ENCODE results near the gene KATNA1. TPM values are rescaled to one million over a fixed set of nuclear protein-coding genes. Genes with fewer than 3 reads are reported as not detected.

KATNA1 gene
- total and polyA plus RNA-seq, 9 of the 15 experiments (the other 6 are each of a cell fraction or from before 2014, with no cell fraction given) = 22.5 to 76.9 (median 45.0) TPM

DNA sequence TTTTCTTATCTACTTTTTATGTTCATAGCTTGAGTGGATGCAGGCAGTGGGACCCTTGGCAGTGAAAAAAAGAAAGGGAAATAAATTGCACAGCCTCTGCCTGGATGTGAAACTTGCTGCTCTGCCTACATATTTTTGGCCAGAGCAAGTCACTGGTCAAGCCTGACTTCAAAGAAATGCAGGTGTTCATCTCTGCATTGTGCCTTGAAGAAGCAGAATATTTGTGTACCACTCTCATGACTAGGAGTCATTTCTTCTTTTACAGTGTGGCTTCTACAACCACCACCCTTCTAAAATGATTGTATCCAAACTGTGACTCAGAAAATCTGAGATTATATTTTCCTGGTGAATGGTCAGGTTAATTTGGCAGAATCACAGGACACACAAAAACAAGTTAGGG lies 2.5 kb upstream of the KATNA1 start:
- Histone ChIP-seq H3K9ac (ENCODE audit: insufficient read depth in 1 of 2, low read depth in 2 of 2, low read length in 2 of 2) (no peak overlapping the region), H3K4me1 (replicated peaks in 1 of 2; ENCODE audit: control insufficient read depth in 2 of 2, insufficient read depth in 2 of 2, low read length in 2 of 2) (peaks cover 8 to 11% of the 10 kb centered on the region in 2 experiments; a peak in 4 of 5 replicates), H3K4me3 (no peak overlapping the region), H4K20me1 (replicated peaks; ENCODE audit: control insufficient read depth, insufficient read depth, low read length) (no peaks in the 10 kb centered on the region), H3K27ac (ENCODE audit: extremely low read depth, low read depth, low read length) (no peak overlapping the region), H3K4me2 (ENCODE audit: insufficient read depth, low read length) (no peak overlapping the region), H3K9me1 (ENCODE audit: control insufficient read depth, insufficient read depth, low read length) (no peaks in the 10 kb centered on the region), H2AFZ (ENCODE audit: low read depth, low read length) (no peak overlapping the region), H3K27me3 (ENCODE audit: control insufficient read depth in 2 of 2, insufficient read depth in 2 of 2, low read length in 2 of 2) (no peaks in the 10 kb centered on the region), H3K36me3 (ENCODE audit: control insufficient read depth, insufficient read depth, low read length) (no peaks in the 10 kb centered on the region), H3K79me2 (ENCODE audit: control insufficient read depth, insufficient read depth, low read length) (peaks cover 22% of the 10 kb centered on the region), H3K9me3 (replicated peaks; ENCODE audit: control insufficient read depth, insufficient read depth, low read depth, low read length) (no peaks in the 10 kb centered on the region)
- TF ChIP-seq ELF2 (CRISPR knock-in tag; IDR thresholded peaks at IDR 0.05) (no peak), TRIM28 (IDR thresholded peaks at IDR 0.05) (no peak), MTF1 (CRISPR knock-in tag; IDR thresholded peaks at IDR 0.05; ENCODE audit: borderline replicate concordance) (no peak), ETV6 (IDR thresholded peaks at IDR 0.05; ENCODE audit: borderline replicate concordance in 1 of 2, low read depth in 2 of 2, low read length in 1 of 2) (no peak), ETV6 (CRISPR knock-in tag; IDR thresholded peaks at IDR 0.05; ENCODE audit: borderline replicate concordance) (no peak), SETDB1 (IDR thresholded peaks at IDR 0.05; ENCODE audit: low read length) (no peak), NUFIP1 (IDR thresholded peaks at IDR 0.05; ENCODE audit: partially characterized antibody) (no peak), PBX2 (CRISPR knock-in tag; IDR thresholded peaks at IDR 0.05; ENCODE audit: low read depth) (no peak), PBX2 (tag; conservative IDR thresholded peaks at IDR 0.05; ENCODE audit: low read depth) (no peak)
- TF ChIP-seq, protein P1, sequence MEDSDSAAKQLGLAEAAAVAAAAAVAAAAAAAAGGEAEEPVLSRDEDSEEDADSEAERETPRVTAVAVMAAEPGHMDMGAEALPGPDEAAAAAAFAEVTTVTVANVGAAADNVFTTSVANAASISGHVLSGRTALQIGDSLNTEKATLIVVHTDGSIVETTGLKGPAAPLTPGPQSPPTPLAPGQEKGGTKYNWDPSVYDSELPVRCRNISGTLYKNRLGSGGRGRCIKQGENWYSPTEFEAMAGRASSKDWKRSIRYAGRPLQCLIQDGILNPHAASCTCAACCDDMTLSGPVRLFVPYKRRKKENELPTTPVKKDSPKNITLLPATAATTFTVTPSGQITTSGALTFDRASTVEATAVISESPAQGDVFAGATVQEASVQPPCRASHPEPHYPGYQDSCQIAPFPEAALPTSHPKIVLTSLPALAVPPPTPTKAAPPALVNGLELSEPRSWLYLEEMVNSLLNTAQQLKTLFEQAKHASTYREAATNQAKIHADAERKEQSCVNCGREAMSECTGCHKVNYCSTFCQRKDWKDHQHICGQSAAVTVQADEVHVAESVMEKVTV (CRISPR knock-in tag; IDR thresholded peaks at IDR 0.05) = no peak
- TF ChIP-seq, protein P2, sequence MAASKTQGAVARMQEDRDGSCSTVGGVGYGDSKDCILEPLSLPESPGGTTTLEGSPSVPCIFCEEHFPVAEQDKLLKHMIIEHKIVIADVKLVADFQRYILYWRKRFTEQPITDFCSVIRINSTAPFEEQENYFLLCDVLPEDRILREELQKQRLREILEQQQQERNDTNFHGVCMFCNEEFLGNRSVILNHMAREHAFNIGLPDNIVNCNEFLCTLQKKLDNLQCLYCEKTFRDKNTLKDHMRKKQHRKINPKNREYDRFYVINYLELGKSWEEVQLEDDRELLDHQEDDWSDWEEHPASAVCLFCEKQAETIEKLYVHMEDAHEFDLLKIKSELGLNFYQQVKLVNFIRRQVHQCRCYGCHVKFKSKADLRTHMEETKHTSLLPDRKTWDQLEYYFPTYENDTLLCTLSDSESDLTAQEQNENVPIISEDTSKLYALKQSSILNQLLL (CRISPR knock-in tag; IDR thresholded peaks at IDR 0.05; ENCODE audit: borderline replicate concordance) = no peak
- ATAC-seq (no peak), DNase-seq (ENCODE audit: extremely low read depth in 1 of 4, low spot score in 3 of 4) (no peak), FAIRE-seq (no peak)
- POLR2A ChIA-PET = interaction anchor here (0.6 to 1.5 kb wide), 5 partner anchors 9 to 583 kb away, joined by 3 to 7 read pairs (median 4); partner anchors contain the start of gene PCMT1
- intact Hi-C loops (cut with micrococcal nuclease) (no loop called here), in situ Hi-C loops (cut with MboI) (no loop called here)
- no TSS peak for BruUV-seq (replicated peaks)
- CTCF ChIA-PET (ENCODE audit: low intra/inter-chr PET ratio) = no interaction called here
